HepG2 (cell line): ENCODE results near the gene CYP4F8. TPM values are rescaled to one million over a fixed set of nuclear protein-coding genes. Genes with fewer than 3 reads are reported as not detected.

ENCODE experiments used
- ATAC-seq: fragments of 200-7000 bp; cut with Tn5 transposase; 3 replicates; pipeline ENCODE4 v1.9.1; 2020; ENCODE audit warnings: mild to moderate bottlenecking, moderate library complexity
- BruUV-seq: library from RNA; stranded (reverse); fragments of 400-500 nt; replicated peaks from 2 replicates; lab custom pipeline; 2021; lab: Mats Ljungman, UMichigan
- CTCF ChIA-PET: fragments of 300-600 bp; formaldehyde crosslinking; extraction: SDS; loops from one replicate; lab custom pipeline; 2021; ENCODE audit warnings: low total read pairs, inconsistent platforms, low intra/inter-chr PET ratio; lab: Yijun Ruan, JAX
- POLR2A ChIA-PET: fragments of 350-600 bp; sonication (Branson Sonifier 250); formaldehyde crosslinking; loops from one replicate; lab custom pipeline; 2020; ENCODE audit warnings: antibody characterized with exemption, inconsistent platforms; lab: Yijun Ruan, JAX
- DNase-seq: peaks from one replicate; pipeline ENCODE4 v3.0.0-alpha.2; 2015; ENCODE audit warnings: low spot score
- FAIRE-seq: peaks from 3 replicates; lab custom pipeline; 2011; peaks lifted over from hg19 to GRCh38; lab: Jason Lieb, UNC
- H2AFZ ChIP-seq: one replicate; pipeline ENCODE4 v1.6.1; 2011; ENCODE audit warnings: low read length, inconsistent platforms
- H3K27ac ChIP-seq: fragments of 300-600 bp; 3 replicates; pipeline ENCODE4 v1.8.0; 2011; ENCODE audit warnings: mixed run types, mild to moderate bottlenecking, mixed read lengths, low read length, inconsistent platforms; ENCODE audit not compliant: insufficient read depth; ENCODE audit errors: extremely low read length
- H3K27me3 ChIP-seq, 2 experiments: fragments of 200-600 bp in 1 of 2; 2 replicates in 1 of 2; 3 replicates in 1 of 2; pipeline versions ENCODE4 v1.6.0 to v1.8.0; 2011; ENCODE audit warnings: low read length in 2 of 2, mild to moderate bottlenecking in 2 of 2, moderate library complexity in 2 of 2, inconsistent platforms in 1 of 2; ENCODE audit not compliant: insufficient read depth in 2 of 2, control insufficient read depth in 1 of 2
- H3K36me3 ChIP-seq, 2 experiments: fragments of 200-600 bp in 1 of 2; replicated peaks in 1 of 2; 2 replicates in 1 of 2; 3 replicates in 1 of 2; pipeline versions ENCODE4 v1.5.1 to v1.8.0; 2011; ENCODE audit warnings: low read length in 2 of 2, inconsistent platforms in 1 of 2; ENCODE audit not compliant: insufficient read depth in 2 of 2, control insufficient read depth in 1 of 2
- H3K4me1 ChIP-seq: 2 replicates; pipeline ENCODE4 v1.5.1; 2012; ENCODE audit warnings: low read length, inconsistent platforms; ENCODE audit not compliant: insufficient read depth
- H3K4me2 ChIP-seq: 2 replicates; pipeline ENCODE4 v1.6.0; 2011; ENCODE audit warnings: low read depth, low read length, inconsistent platforms
- H3K4me3 ChIP-seq, 3 experiments: fragments of 200-600 bp in 1 of 3; sonication (generic), shearing (Covaris generic) in 1 of 3; replicated peaks in 1 of 3; 2 replicates each; pipeline ENCODE4 v1.5.1; 2011 to 2016; ENCODE audit warnings: low read length in 3 of 3, inconsistent platforms in 2 of 3, low read depth in 2 of 3, mild to moderate bottlenecking in 2 of 3, control low read depth in 1 of 3, mixed read lengths in 1 of 3; ENCODE audit not compliant: insufficient read depth in 1 of 3
- H3K79me2 ChIP-seq: one replicate; pipeline ENCODE4 v1.6.1; 2011; ENCODE audit warnings: low read length, inconsistent platforms; ENCODE audit not compliant: insufficient read depth
- H3K9ac ChIP-seq: 2 replicates; pipeline ENCODE4 v1.6.0; 2011; ENCODE audit warnings: mild to moderate bottlenecking, low read depth, low read length, inconsistent platforms; ENCODE audit not compliant: insufficient read depth
- H3K9me3 ChIP-seq: 2 replicates; pipeline ENCODE4 v1.5.1; 2012; ENCODE audit warnings: mild to moderate bottlenecking, low read length
- H4K20me1 ChIP-seq: 2 replicates; pipeline ENCODE4 v1.6.0; 2011; ENCODE audit warnings: inconsistent platforms, mild to moderate bottlenecking, low read length, moderate library complexity; ENCODE audit not compliant: insufficient read depth
- ATF5 ChIP-seq: sonication (generic); formaldehyde crosslinking; IDR thresholded peaks from 2 replicates; pipeline ENCODE4 v1.4.0; 2020; ENCODE audit warnings: mild to moderate bottlenecking, low read depth, missing genetic modification reagents
- EZH2 ChIP-seq: conservative IDR thresholded peaks from 2 replicates; pipeline ENCODE4 v1.6.1; 2012; ENCODE audit warnings: mild to moderate bottlenecking, low read depth, low read length, moderate library complexity
- FUBP1 ChIP-seq: sonication (generic); formaldehyde crosslinking; IDR thresholded peaks from 2 replicates; pipeline ENCODE4 v1.5.1; 2020; ENCODE audit warnings: missing genetic modification reagents, mild to moderate bottlenecking, borderline replicate concordance
- POGK ChIP-seq: sonication (generic); formaldehyde crosslinking; conservative IDR thresholded peaks from 2 replicates; pipeline ENCODE4 v1.8.0; 2022; ENCODE audit warnings: mild to moderate bottlenecking, moderate library complexity, missing genetic modification reagents
- RBFOX2 ChIP-seq: fragments of 200-400 bp; formaldehyde crosslinking; IDR thresholded peaks from 2 replicates; pipeline ENCODE4 v1.6.1; 2017; ENCODE audit warnings: low read depth, mild to moderate bottlenecking, low read length
- RXRA ChIP-seq: sonication (generic); formaldehyde crosslinking; IDR thresholded peaks from 2 replicates; pipeline ENCODE4 v1.5.1; 2020; ENCODE audit warnings: missing genetic modification reagents
- SMAD1 ChIP-seq: sonication (generic); formaldehyde crosslinking; IDR thresholded peaks from 2 replicates; pipeline ENCODE4 v1.4.0; 2020; ENCODE audit warnings: missing genetic modification reagents, low read depth, mild to moderate bottlenecking, borderline replicate concordance
- SNAPC2 ChIP-seq: sonication (generic); formaldehyde crosslinking; IDR thresholded peaks from 2 replicates; pipeline ENCODE4 v1.8.1; 2022; ENCODE audit warnings: mild to moderate bottlenecking, missing genetic modification reagents
- ZBTB14 ChIP-seq: sonication (generic); formaldehyde crosslinking; IDR thresholded peaks from 2 replicates; pipeline ENCODE4 v1.4.0; 2020; ENCODE audit warnings: missing genetic modification reagents
- ZFP36 ChIP-seq: fragments of 150-350 bp; IDR thresholded peaks from 2 replicates; pipeline ENCODE4 v1.6.1; 2018; ENCODE audit warnings: borderline replicate concordance, low read length, low read depth; ENCODE audit not compliant: partially characterized antibody
- ZFP41 ChIP-seq: sonication (generic); formaldehyde crosslinking; IDR thresholded peaks from 2 replicates; pipeline ENCODE4 v1.4.0; 2020; ENCODE audit warnings: mild to moderate bottlenecking, missing genetic modification reagents, borderline replicate concordance
- ZFX ChIP-seq: sonication (generic); formaldehyde crosslinking; IDR thresholded peaks from 2 replicates; pipeline ENCODE4 v1.4.0; 2020; ENCODE audit warnings: mild to moderate bottlenecking, low read depth, missing genetic modification reagents, moderate library complexity
- ZNF383 ChIP-seq: sonication (generic); formaldehyde crosslinking; IDR thresholded peaks from 2 replicates; pipeline ENCODE4 v1.4.0; 2020; ENCODE audit warnings: missing genetic modification reagents, mild to moderate bottlenecking, borderline replicate concordance
- ZNF605 ChIP-seq: sonication (generic); formaldehyde crosslinking; IDR thresholded peaks from 2 replicates; pipeline ENCODE4 v1.8.0; 2022; ENCODE audit warnings: mild to moderate bottlenecking, missing genetic modification reagents
- ZNF652 ChIP-seq: IDR thresholded peaks from 2 replicates; pipeline ENCODE4 v1.6.1; 2016; ENCODE audit warnings: low read depth, borderline replicate concordance
- WGBS: methylation state at CpG from one replicate; pipeline ENCODE4 v1.1.6; 2017; ENCODE audit warnings: low lambda C conversion rate; 5-methylcytosine and 5-hydroxymethylcytosine counted together
- in situ Hi-C: cut with HindIII; loops from 2 replicates; pipeline ENCODE4 v1.10.0; 2017; ENCODE audit warnings: low pct_unique_long_range_greater_than_20kb; ENCODE audit not compliant: extremely low pct_ligation_motif_present
- intact Hi-C: fragments of 100-400 bp; cut with micrococcal nuclease; formaldehyde crosslinking; loops from one replicate; pipeline ENCODE4 v1.10.0; 2022; ENCODE audit not compliant: unreplicated experiment
- polyA plus RNA-seq, 8 experiments: library from polyadenylated mRNA; depleted of rRNA in 3 of 8; stranded (reverse) in 7 of 8; unstranded in 1 of 8; fragments of >200 nt; fragmentation: Illumina TruSeq in 4 of 8; extraction: Trizol in 4 of 8; gene quantifications; 2 replicates each; pipeline versions ENCODE4 v1.2.1 to v1.2.3, GENCODE V29; 2011 to 2016; ENCODE audit warnings: low read depth in 4 of 8, missing spikeins in 1 of 8, mixed read lengths in 1 of 8; ENCODE audit not compliant: insufficient read depth in 1 of 8
- total RNA-seq, 5 experiments: library from RNA; depleted of rRNA; stranded (reverse); fragments of >200 nt; fragmentation: Illumina TruSeq; extraction: Trizol; gene quantifications; 2 replicates each; pipeline ENCODE4 v1.2.3, GENCODE V29; 2016; ENCODE audit warnings: low read depth in 1 of 5

CYP4F8 gene
- total and polyA plus RNA-seq, 2 of the 13 experiments (the other 11 are each of a cell fraction or from before 2014, with no cell fraction given), result not detected

- TF ChIP-seq POGK (no peak), ZNF605 (CRISPR knock-in tag) (no peak), SMAD1 (CRISPR knock-in tag) (no peak), ZNF383 (CRISPR knock-in tag) (no peak), ZFX (CRISPR knock-in tag) (no peak), ZNF652 (CRISPR knock-in tag) (no peak), RBFOX2 (no peak), ATF5 (CRISPR knock-in tag) (no peak), EZH2 (no peak), ZFP41 (CRISPR knock-in tag) (no peak), FUBP1 (CRISPR knock-in tag) (no peak), ZBTB14 (CRISPR knock-in tag) (no peak), ZFP36 (no peak), SNAPC2 (CRISPR knock-in tag) (no peak), RXRA (CRISPR knock-in tag) (no peak)
- FAIRE-seq (no peak), DNase-seq (no peak), ATAC-seq (no peak)
- POLR2A ChIA-PET, result no interaction called here
- Histone ChIP-seq H3K9ac (no peak overlapping the region), H3K36me3 (no peaks in the 10 kb centered on the region), H2AFZ (no peak overlapping the region), H3K4me3 (no peak overlapping the region), H3K27ac (no peak overlapping the region), H3K79me2 (no peaks in the 10 kb centered on the region), H4K20me1 (no peaks in the 10 kb centered on the region), H3K4me1 (no peaks in the 10 kb centered on the region), H3K27me3 (no peaks in the 10 kb centered on the region; a peak in 1 of 5 replicates), H3K4me2 (no peak overlapping the region), H3K9me3 (no peaks in the 10 kb centered on the region)
- BruUV-seq, result no TSS peak
- CTCF ChIA-PET, result no interaction called here
- intact Hi-C loops (no loop called here), in situ Hi-C loops (no loop called here)
- 3% methylated on average over 6 of the region's 7 CpGs for WGBS
Observed at GRCh38 chr19:15616627-15617270, 1.7 kb downstream of the CYP4F8 start.
